Gastrocnemius medialis (tissue), 4 donors: ENCODE data around the gene PSMC1. TPM values are rescaled to one million over a fixed set of nuclear protein-coding genes. Genes with fewer than 3 reads are reported as not detected.
A peak's percentile ranks its signal among the peaks of the same experiment; 100 is the strongest.

ENCODE experiments used
- ATAC-seq, 2 donors: fragments of 150-250 bp; one replicate each; pipeline ENCODE4 v1.9.1; 2016
- DNase-seq, 2 donors: peaks; one replicate each; pipeline ENCODE4 v3.0.0-alpha.2; 2019
- H3K27ac ChIP-seq, 4 donors: fragments of 200-600 bp; sonication (generic); 1 replicate in 1 of 4; 2 replicates in 3 of 4; pipeline ENCODE4 v1.5.1; 2016 to 2018; ENCODE audit warnings: mild to moderate bottlenecking in 2 of 4, moderate library complexity in 1 of 4
- H3K27me3 ChIP-seq, 3 donors: fragments of 200-600 bp; sonication (generic) in 2 of 3; 1 replicate in 1 of 3; 2 replicates in 2 of 3; pipeline versions ENCODE4 v1.5.1 to v1.6.0; 2016 to 2019; ENCODE audit warnings: mild to moderate bottlenecking in 1 of 3, moderate library complexity in 1 of 3
- H3K36me3 ChIP-seq, 2 donors: fragments of 200-600 bp; sonication (generic) in 1 of 2; one replicate each; pipeline ENCODE4 v1.5.1; 2017 to 2018
- H3K4me1 ChIP-seq, 2 donors: fragments of 200-600 bp; sonication (generic) in 1 of 2; one replicate each; pipeline ENCODE4 v1.5.1; 2016 to 2017; ENCODE audit warnings: mild to moderate bottlenecking in 2 of 2
- H3K4me3 ChIP-seq, 4 donors: fragments of 200-600 bp; sonication (generic) in 3 of 4; 1 replicate in 1 of 4; 2 replicates in 3 of 4; pipeline ENCODE4 v1.5.1; 2016 to 2019; ENCODE audit warnings: mild to moderate bottlenecking in 2 of 4
- H3K9me3 ChIP-seq, 3 donors: fragments of 200-600 bp; sonication (generic) in 2 of 3; 1 replicate in 1 of 3; 2 replicates in 2 of 3; pipeline ENCODE4 v1.5.1; 2016 to 2019
- POLR2A ChIP-seq, 2 donors: fragments of 450-650 bp; IDR thresholded peaks; one replicate each; pipeline ENCODE4 v1.6.1; 2017; ENCODE audit warnings: antibody characterized with exemption in 2 of 2, mild to moderate bottlenecking in 2 of 2, moderate library complexity in 2 of 2
- in situ Hi-C, 4 donors: fragments of 200-750 bp; cut with MboI; loops; one replicate each; pipeline versions ENCODE4 v1.15.0 to v1.8.0; 2017; ENCODE audit warnings: low sequenced_read_pairs in 4 of 4
- intact Hi-C: fragments of 100-400 bp; cut with DNase I; formaldehyde crosslinking; loops from one replicate; pipeline ENCODE4 v1.15.1; 2023; ENCODE audit warnings: low total_unique reads
- total RNA-seq, 4 donors: library from RNA; depleted of rRNA; stranded (reverse); fragments of >200 nt; gene quantifications; one replicate each; pipeline versions ENCODE4 v1.1.0 to v1.2.3, GENCODE V29; 2016
- TF ChIP-seq, protein P1 (sequence below), 5 experiments: fragments of 450-650 bp in 3 of 5; fragments of 200-600 bp in 2 of 5; sonication (generic) in 2 of 5; IDR thresholded peaks in 4 of 5; conservative IDR thresholded peaks in 1 of 5; 1 replicate in 4 of 5; 2 replicates in 1 of 5; pipeline ENCODE4 v1.5.1; 2016 to 2019; ENCODE audit warnings: antibody characterized with exemption in 5 of 5, mild to moderate bottlenecking in 3 of 5, moderate library complexity in 3 of 5

PSMC1 gene
- total RNA-seq, 4 donors from 2014 or later = 374 to 642 (median 528) TPM

DNA sequence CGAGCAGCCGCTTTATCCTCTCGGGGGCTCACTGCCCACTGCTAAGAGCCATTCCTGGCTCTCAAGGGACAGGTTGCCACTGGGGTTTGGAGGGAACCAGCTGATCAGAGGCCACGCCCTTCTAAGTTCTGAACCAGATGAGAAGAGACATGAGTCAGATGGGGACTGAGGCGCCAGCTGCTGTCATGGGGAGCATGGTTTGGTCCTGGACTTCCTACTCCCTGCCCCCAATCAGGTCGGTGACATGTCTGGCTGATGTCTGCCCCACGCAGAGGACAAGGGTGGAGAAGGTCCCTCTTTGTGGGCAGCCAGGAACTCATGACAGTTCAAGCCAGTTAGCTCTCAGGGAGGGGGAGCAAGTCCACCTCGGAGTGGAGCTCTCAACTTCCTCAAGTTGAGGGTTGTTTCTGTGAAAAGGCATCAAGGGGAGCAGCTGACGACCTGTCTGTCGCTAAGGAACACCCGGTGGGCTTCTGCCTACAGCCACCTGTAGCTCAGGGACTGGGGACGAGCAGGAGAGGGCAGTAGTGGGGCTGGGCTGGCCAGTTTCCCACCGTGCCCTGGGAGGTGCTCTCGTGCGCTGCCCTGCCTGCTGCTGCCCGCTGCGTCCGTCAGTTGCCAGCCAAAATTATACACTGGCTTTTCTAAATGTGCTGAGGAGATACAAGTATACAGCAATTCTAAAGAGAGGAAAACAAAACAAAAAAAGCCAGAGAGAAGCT is 20.5 kb downstream of the PSMC1 start:
- intact Hi-C loops = no loop called here
- in situ Hi-C loops = no loop called here
- ATAC-seq (peak; percentile 7 to 20), DNase-seq (no peak)
- H3K27ac ChIP-seq = no peak overlapping the region
- H3K27me3 ChIP-seq = no peaks in the 10 kb centered on the region
- TF ChIP-seq, protein P1, sequence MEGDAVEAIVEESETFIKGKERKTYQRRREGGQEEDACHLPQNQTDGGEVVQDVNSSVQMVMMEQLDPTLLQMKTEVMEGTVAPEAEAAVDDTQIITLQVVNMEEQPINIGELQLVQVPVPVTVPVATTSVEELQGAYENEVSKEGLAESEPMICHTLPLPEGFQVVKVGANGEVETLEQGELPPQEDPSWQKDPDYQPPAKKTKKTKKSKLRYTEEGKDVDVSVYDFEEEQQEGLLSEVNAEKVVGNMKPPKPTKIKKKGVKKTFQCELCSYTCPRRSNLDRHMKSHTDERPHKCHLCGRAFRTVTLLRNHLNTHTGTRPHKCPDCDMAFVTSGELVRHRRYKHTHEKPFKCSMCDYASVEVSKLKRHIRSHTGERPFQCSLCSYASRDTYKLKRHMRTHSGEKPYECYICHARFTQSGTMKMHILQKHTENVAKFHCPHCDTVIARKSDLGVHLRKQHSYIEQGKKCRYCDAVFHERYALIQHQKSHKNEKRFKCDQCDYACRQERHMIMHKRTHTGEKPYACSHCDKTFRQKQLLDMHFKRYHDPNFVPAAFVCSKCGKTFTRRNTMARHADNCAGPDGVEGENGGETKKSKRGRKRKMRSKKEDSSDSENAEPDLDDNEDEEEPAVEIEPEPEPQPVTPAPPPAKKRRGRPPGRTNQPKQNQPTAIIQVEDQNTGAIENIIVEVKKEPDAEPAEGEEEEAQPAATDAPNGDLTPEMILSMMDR (IDR thresholded peaks at IDR 0.05 in 4 of 5, conservative IDR thresholded peaks at IDR 0.05 in 1 of 5) = no peak
- TF ChIP-seq POLR2A (IDR thresholded peaks at IDR 0.05) = no peak
- peaks cover 0 to 58% of the 10 kb centered on the region in 2 donors for H3K36me3 ChIP-seq
- peaks cover 0 to 9% of the 10 kb centered on the region in 2 donors for H3K4me1 ChIP-seq
- H3K4me3 ChIP-seq = no peak overlapping the region
- H3K9me3 ChIP-seq = no peaks in the 10 kb centered on the region

DNA sequence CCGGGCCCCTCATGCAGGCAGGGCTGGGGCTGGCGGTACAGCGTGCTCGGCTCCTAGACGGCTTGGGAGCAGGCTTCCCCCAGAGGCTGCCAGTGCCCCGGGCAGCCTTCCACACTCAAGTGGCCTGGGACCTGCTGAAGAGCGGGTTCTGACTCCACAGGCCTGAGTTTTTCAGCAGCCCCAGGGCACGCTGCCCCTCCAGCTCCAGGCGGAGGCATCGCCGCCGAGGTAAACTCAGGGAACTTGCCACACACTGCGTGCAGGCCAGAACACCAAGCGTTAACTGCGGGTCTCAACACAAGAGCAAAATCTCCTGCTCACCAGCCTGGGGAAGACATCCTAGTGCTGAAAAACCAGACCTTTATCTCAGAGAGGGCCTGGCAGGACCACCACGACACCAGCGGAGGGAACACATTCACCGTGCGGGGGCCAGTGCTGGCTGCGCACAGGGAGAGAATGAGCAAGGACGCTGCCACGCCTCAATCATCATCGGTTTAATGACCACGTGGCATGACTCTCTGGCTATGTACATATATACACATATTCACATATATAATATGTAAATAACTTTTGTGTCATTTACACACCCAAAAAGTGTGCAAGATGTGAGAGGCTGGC is 21.3 kb downstream of the PSMC1 start:
- no peak overlapping the region for H3K27ac ChIP-seq
- in situ Hi-C loops = no loop called here
- H3K4me3 ChIP-seq = no peak overlapping the region
- H3K27me3 ChIP-seq = no peaks in the 10 kb centered on the region
- ATAC-seq (no peak), DNase-seq (no peak)
- peaks cover 0 to 52% of the 10 kb centered on the region in 2 donors for H3K36me3 ChIP-seq
- TF ChIP-seq POLR2A (IDR thresholded peaks at IDR 0.05) = no peak
- TF ChIP-seq, protein P1 (IDR thresholded peaks at IDR 0.05 in 4 of 5, conservative IDR thresholded peaks at IDR 0.05 in 1 of 5) = no peak
- intact Hi-C loops = no loop called here
- peaks cover 0 to 9% of the 10 kb centered on the region in 2 donors for H3K4me1 ChIP-seq
- H3K9me3 ChIP-seq = no peaks in the 10 kb centered on the region

DNA sequence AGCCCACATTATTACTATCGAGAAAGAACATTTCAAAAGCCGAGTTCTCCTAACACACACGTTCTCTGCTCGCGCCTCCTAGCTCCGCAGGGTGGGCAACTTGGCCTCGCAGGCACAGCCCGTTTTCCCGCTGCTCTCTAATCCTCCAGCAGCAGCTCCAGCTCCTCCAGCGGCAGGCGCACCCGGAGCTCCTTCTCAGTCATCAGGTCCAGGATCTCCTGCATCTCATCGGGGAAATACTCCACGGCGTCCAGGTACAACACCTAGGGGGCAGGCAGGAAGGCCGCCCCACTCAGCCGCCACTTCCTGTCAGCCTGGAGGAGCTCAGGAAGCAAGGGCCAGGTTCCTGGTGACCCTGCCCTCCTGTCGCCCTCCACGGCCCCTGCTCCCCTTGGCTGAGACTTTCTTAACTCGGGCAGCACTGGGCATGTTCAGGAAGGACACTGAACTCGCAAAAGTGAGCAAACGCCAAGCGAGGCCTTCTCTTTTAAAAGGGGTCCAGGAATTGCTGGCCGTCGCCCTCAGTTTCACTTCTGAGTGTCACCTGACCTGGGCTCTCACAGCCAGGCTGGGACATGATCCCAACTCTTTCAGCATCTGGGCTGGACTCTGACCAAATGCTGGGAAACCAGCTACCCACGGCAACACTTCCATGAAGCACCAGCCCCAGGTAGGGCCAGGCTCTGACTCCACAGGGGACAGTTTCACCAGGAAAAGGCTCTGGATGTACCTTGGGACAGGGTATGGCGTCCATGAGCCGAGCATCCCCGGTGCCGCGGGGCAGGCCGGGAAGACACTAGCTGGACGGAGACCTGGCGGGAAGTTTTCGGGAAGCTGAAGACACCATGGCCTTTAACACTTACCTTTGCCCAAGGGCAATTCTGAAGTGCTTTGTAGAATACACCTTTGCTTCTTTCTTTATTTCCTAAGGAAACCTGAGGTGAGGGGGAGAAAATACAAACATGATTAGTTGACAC is 22.1 kb downstream of the PSMC1 start:
- H3K4me3 ChIP-seq = no peak overlapping the region
- peaks cover 0 to 9% of the 10 kb centered on the region in 2 donors for H3K4me1 ChIP-seq
- no peak for TF ChIP-seq POLR2A (IDR thresholded peaks at IDR 0.05)
- TF ChIP-seq, protein P1 (IDR thresholded peaks at IDR 0.05 in 4 of 5, conservative IDR thresholded peaks at IDR 0.05 in 1 of 5) = no peak
- in situ Hi-C loops (no loop called here), intact Hi-C loops (no loop called here)
- peak in 1 of 2 donors; percentile 66 for DNase-seq
- H3K27ac ChIP-seq = peak overlapping the region; percentile 35 to 58 (median 48)
- ATAC-seq = peak; percentile 37 to 59
- peaks cover 0 to 44% of the 10 kb centered on the region in 2 donors for H3K36me3 ChIP-seq
- H3K27me3 ChIP-seq = no peaks in the 10 kb centered on the region
- no peaks in the 10 kb centered on the region for H3K9me3 ChIP-seq

DNA sequence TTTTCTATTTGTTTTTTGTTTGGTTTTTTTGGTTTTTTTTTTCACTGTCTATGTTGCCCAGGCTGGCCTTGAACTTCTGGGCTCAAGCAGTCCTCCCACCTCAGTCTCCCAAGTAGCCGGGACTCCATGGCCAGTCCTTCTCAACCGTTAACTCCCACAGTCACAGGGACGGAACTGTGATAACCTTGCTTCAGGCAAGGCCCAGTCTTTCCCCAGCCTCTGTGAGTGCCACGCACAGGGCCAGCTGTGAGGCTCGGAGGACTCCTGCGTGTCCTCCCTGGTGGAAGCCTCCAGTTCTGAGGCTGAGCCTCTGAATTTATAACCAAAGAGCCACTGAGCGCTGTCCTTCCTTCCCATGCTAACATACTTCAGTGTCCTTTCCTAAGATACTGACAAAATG is 23.7 kb downstream of the PSMC1 start:
- H3K27ac ChIP-seq = no peak overlapping the region
- H3K36me3 ChIP-seq = peaks cover 0 to 37% of the 10 kb centered on the region in 2 donors
- no peak for DNase-seq
- no peaks in the 10 kb centered on the region for H3K9me3 ChIP-seq
- intact Hi-C loops = no loop called here
- no peak overlapping the region for H3K4me3 ChIP-seq
- TF ChIP-seq POLR2A (IDR thresholded peaks at IDR 0.05) = no peak
- H3K4me1 ChIP-seq = peaks cover 0 to 6% of the 10 kb centered on the region in 2 donors
- ATAC-seq = no peak
- in situ Hi-C loops = no loop called here
- H3K27me3 ChIP-seq = no peaks in the 10 kb centered on the region
